Type B pancreatic cell (in vitro differentiated cells): ENCODE measurements around the gene ACSF2. TPM values are rescaled to one million over a fixed set of nuclear protein-coding genes. Genes with fewer than 3 reads are reported as not detected.

Source experiments
- DNase-seq: peaks from one replicate; pipeline ENCODE4 v3.0.0; 2021; ENCODE audit warnings: mixed read lengths; ENCODE audit not compliant: unreplicated experiment; ENCODE audit errors: extremely low spot score
- H3K27ac Mint-ChIP-seq: 2 replicates; pipeline ENCODE4 v1.8.0; 2021; ENCODE audit warnings: mild to moderate bottlenecking, mixed read lengths
- H3K27me3 Mint-ChIP-seq: 2 replicates; pipeline ENCODE4 v1.8.0; 2021; ENCODE audit warnings: mixed read lengths
- H3K36me3 Mint-ChIP-seq: 2 replicates; pipeline ENCODE4 v1.8.0; 2021; ENCODE audit warnings: mixed read lengths
- H3K4me1 Mint-ChIP-seq: one replicate; pipeline ENCODE4 v1.8.0; 2021; ENCODE audit warnings: mixed read lengths; ENCODE audit not compliant: unreplicated experiment
- H3K4me3 Mint-ChIP-seq: 2 replicates; pipeline ENCODE4 v1.8.0; 2021; ENCODE audit warnings: mild to moderate bottlenecking, mixed read lengths
- H3K9me3 Mint-ChIP-seq: 2 replicates; pipeline ENCODE4 v1.8.0; 2021; ENCODE audit warnings: mixed read lengths
- CTCF ChIP-seq: fragments of 200-600 bp; sonication (generic); conservative IDR thresholded peaks from 2 replicates; pipeline ENCODE4 v1.5.0; 2021; ENCODE audit warnings: antibody characterized with exemption, mild to moderate bottlenecking
- total RNA-seq: library from RNA; stranded (reverse); gene quantifications from 2 replicates; pipeline ENCODE4 v1.2.1, GENCODE V29; 2021; ENCODE audit warnings: low replicate concordance

ACSF2 gene
- total RNA-seq, 1 donor from 2014 or later: 57.3 TPM

- Mint-ChIP-seq H3K9me3 (no peaks in the 10 kb centered on the region), H3K36me3 (no peaks in the 10 kb centered on the region), H3K4me3 (no peak overlapping the region), H3K4me1 (no peaks in the 10 kb centered on the region), H3K27ac (no peak overlapping the region), H3K27me3 (peaks cover 6% of the 10 kb centered on the region)
- no peak for TF ChIP-seq CTCF
- DNase-seq: no peak
Measured at GRCh38 chr17:50462446-50462845, 36.4 kb downstream of the ACSF2 start.

GRCh38 chr17:50464121-50464520, 38.1 kb downstream of the ACSF2 start:
- Mint-ChIP-seq H3K4me3 (no peak overlapping the region), H3K27me3 (peaks cover 18% of the 10 kb centered on the region), H3K27ac (no peak overlapping the region), H3K9me3 (no peaks in the 10 kb centered on the region), H3K4me1 (no peaks in the 10 kb centered on the region), H3K36me3 (no peaks in the 10 kb centered on the region)
- DNase-seq: no peak
- no peak for TF ChIP-seq CTCF

- Mint-ChIP-seq H3K27ac (no peak overlapping the region), H3K9me3 (no peaks in the 10 kb centered on the region), H3K4me1 (no peaks in the 10 kb centered on the region), H3K4me3 (no peak overlapping the region), H3K27me3 (peaks cover 18% of the 10 kb centered on the region), H3K36me3 (no peaks in the 10 kb centered on the region)
- DNase-seq: no peak
- no peak for TF ChIP-seq CTCF
Measured at GRCh38 chr17:50464736-50465135, 38.7 kb downstream of the ACSF2 start.

GRCh38 chr17:50465171-50465570, 39.2 kb downstream of the ACSF2 start:
- Mint-ChIP-seq H3K4me1 (no peaks in the 10 kb centered on the region), H3K4me3 (no peak overlapping the region), H3K27me3 (peaks cover 18% of the 10 kb centered on the region), H3K27ac (no peak overlapping the region), H3K9me3 (no peaks in the 10 kb centered on the region), H3K36me3 (no peaks in the 10 kb centered on the region)
- DNase-seq: no peak
- no peak for TF ChIP-seq CTCF

- peaks cover 18% of the 10 kb centered on the region for H3K27me3 Mint-ChIP-seq
- no peak overlapping the region for H3K4me3 Mint-ChIP-seq
- no peak for TF ChIP-seq CTCF
- H3K9me3 Mint-ChIP-seq: no peaks in the 10 kb centered on the region
- no peaks in the 10 kb centered on the region for H3K36me3 Mint-ChIP-seq
- H3K27ac Mint-ChIP-seq: no peak overlapping the region
- no peaks in the 10 kb centered on the region for H3K4me1 Mint-ChIP-seq
- no peak for DNase-seq
Measured at GRCh38 chr17:50465635-50466034, 39.6 kb downstream of the ACSF2 start.
